H1 (cell line): ENCODE data around the gene NDC80. TPM values are rescaled to one million over a fixed set of nuclear protein-coding genes. Genes with fewer than 3 reads are reported as not detected.

Experiments
- ATF2 ChIP-seq: IDR thresholded peaks from 2 replicates; pipeline ENCODE4 v1.6.1; 2012; ENCODE audit warnings: low read length, inconsistent platforms
- JUN ChIP-seq: IDR thresholded peaks from 2 replicates; pipeline ENCODE4 v1.6.1; 2011; ENCODE audit warnings: low read depth, mild to moderate bottlenecking, improper control_type of control experiment, low read length
- polyA plus RNA-seq, 7 experiments: library from polyadenylated mRNA; depleted of rRNA in 3 of 7; stranded (reverse) in 5 of 7; unstranded in 2 of 7; fragments of >200 nt in 5 of 7; fragments of 200-250 nt in 2 of 7; gene quantifications; 1 replicate in 5 of 7; 2 replicates in 1 of 7; 4 replicates in 1 of 7; pipeline versions ENCODE4 v1.2.1 to v1.2.3, GENCODE V29; 2011 to 2013; ENCODE audit warnings: missing spikeins in 2 of 7, mixed read lengths in 2 of 7
- total RNA-seq: library from RNA; stranded (reverse); fragmentation: NEBNext Ultra II Directional; extraction: Animal tissue kit (Norgen Biotek cat#: 25700); gene quantifications from 2 replicates; pipeline ENCODE4 v1.2.1, GENCODE V29; 2021

The NDC80 gene
- total and polyA plus RNA-seq, 2 of the 8 experiments (the other 6 are each of a cell fraction or from before 2014, with no cell fraction given), result 11.0 to 45.0 TPM

- TF ChIP-seq ATF2 (no peak), JUN (no peak)
Measured at GRCh38 chr18:2635586-2635985, 64.2 kb downstream of the NDC80 start (continued).
